ENCODE results near the gene RSL24D1. TPM values are rescaled to one million over a fixed set of nuclear protein-coding genes. Genes with fewer than 3 reads are reported as not detected.

The RSL24D1 gene
- total RNA-seq, 4 donors from 2014 or later = 50.1 to 103 (median 83.9) TPM

DNA sequence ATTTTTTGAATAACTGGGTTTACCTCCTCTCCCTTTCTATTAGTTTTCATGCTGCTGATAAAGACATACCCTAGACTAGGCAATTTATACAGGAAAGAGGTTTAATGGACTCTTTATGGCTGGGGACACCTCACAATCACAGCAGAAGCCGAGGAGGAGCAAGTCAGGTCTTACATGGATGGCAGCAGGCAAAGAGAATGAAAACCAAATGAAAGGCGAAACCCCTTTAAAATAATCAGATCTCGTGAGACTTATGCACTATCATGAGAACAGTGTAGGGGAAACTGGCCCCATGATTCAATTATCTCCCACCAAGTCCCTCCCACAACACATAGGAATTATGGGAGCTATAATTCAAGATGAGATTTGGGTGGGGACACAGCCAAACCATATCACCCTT, 2.0 kb upstream of the RSL24D1 start:
- 96% methylated on average over 3 of the region's 3 CpGs; no CpG with 5 or more reads in 1 of the 2 donors for WGBS, 2 donors (ENCODE audit: low coverage in 1 of 2)
- Histone ChIP-seq H3K27me3 (no peaks in the 10 kb centered on the region), H3K4me1 (peaks cover 0 to 34% (median 9%) of the 10 kb centered on the region in 3 donors), H3K27ac (no peak overlapping the region), H3K36me3 (no peaks in the 10 kb centered on the region), H3K9me3 (no peaks in the 10 kb centered on the region), H3K4me3 (no peak overlapping the region)
- ATAC-seq = no peak
- TF ChIP-seq, protein P1, sequence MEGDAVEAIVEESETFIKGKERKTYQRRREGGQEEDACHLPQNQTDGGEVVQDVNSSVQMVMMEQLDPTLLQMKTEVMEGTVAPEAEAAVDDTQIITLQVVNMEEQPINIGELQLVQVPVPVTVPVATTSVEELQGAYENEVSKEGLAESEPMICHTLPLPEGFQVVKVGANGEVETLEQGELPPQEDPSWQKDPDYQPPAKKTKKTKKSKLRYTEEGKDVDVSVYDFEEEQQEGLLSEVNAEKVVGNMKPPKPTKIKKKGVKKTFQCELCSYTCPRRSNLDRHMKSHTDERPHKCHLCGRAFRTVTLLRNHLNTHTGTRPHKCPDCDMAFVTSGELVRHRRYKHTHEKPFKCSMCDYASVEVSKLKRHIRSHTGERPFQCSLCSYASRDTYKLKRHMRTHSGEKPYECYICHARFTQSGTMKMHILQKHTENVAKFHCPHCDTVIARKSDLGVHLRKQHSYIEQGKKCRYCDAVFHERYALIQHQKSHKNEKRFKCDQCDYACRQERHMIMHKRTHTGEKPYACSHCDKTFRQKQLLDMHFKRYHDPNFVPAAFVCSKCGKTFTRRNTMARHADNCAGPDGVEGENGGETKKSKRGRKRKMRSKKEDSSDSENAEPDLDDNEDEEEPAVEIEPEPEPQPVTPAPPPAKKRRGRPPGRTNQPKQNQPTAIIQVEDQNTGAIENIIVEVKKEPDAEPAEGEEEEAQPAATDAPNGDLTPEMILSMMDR (IDR thresholded peaks at IDR 0.05) = no peak
- TF ChIP-seq POLR2A (IDR thresholded peaks at IDR 0.05) = no peak

DNA sequence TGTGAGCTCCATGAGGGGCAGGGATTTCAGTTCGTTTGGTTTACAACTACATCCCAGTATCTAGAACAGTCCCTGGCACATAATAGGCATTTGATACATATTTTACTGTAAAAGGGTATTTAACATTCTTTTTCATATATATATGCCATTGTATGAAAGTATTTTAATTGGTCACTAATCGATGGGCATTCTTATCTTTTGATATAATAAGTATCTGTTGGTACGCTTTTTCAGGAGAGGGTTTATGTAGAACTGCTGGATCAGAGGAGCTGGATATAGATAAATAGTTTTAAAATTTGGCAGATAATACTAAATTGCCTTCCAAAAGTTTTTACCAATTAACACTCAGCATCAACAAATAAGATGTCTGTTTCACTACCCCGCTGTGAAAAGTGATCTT, 978 bp upstream of the RSL24D1 start:
- 48 to 61% methylated on average over 4 of the region's 4 CpGs for WGBS, 2 donors (ENCODE audit: low coverage in 1 of 2)
- Histone ChIP-seq H3K4me3 (peak overlapping the region; percentile 68 to 74), H3K4me1 (peaks cover 0 to 44% (median 9%) of the 10 kb centered on the region in 3 donors), H3K27ac (peak overlapping the region; percentile 89 to 96 (median 92)), H3K27me3 (no peaks in the 10 kb centered on the region), H3K9me3 (no peaks in the 10 kb centered on the region), H3K36me3 (no peaks in the 10 kb centered on the region)
- ATAC-seq = no peak
- TF ChIP-seq POLR2AphosphoS5 (IDR thresholded peaks at IDR 0.05) = no peak

DNA sequence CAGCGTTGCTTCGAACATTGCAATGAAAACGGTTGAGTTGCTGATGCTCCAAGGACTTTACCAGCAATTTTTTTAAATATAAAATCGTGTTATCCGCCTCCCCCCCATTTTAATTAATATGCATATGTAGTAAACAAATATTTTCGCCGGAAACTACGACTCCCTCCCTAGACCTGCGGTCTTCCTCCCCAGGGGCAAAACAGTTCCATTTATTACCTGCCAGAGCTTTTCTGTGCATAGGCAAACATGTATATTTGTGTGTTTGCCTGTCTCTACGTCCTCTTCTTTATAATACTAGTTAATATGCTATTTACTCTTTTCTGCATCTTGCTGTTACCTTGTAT, 593 bp upstream of the RSL24D1 start:
- 0 to 1% methylated on average over 10 of the region's 10 CpGs for WGBS, 2 donors (ENCODE audit: low coverage in 1 of 2)
- Histone ChIP-seq H3K27ac (peak overlapping the region; percentile 89 to 96 (median 92)), H3K9me3 (no peaks in the 10 kb centered on the region), H3K4me3 (peak overlapping the region; percentile 68 to 74), H3K4me1 (peaks cover 0 to 48% (median 9%) of the 10 kb centered on the region in 3 donors), H3K27me3 (no peaks in the 10 kb centered on the region), H3K36me3 (peaks cover under 1 to 4% of the 10 kb centered on the region in 2 donors)
- ATAC-seq = no peak
- TF ChIP-seq POLR2A (IDR thresholded peaks at IDR 0.05) (no peak), EP300 (IDR thresholded peaks at IDR 0.05) (no peak), POLR2AphosphoS5 (IDR thresholded peaks at IDR 0.05) (no peak)
- TF ChIP-seq, protein P1 (IDR thresholded peaks at IDR 0.05) = no peak

DNA sequence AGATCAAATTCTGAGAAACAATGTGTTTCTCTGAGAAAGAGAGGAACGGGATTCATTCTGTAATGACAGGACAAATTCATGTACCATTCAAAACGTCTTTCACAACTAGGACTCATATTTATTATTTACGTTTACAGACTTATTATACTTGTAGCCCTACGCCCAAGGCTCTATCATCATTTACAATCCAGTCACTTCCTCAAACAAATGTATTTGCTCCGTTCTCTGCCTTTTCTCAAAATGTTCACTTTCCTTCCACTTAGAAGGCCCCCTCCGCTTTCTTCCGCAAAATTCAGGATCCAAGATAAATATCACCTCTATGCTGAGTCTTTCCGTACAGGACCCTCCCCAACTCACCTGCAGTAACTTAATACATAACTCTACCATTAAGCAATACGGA, 745 bp downstream of the RSL24D1 start:
- ATAC-seq = no peak
- no peaks in the 10 kb centered on the region for H3K9me3 ChIP-seq
- peak overlapping the region; percentile 82 to 96 (median 90) for H3K27ac ChIP-seq
- H3K27me3 ChIP-seq = no peaks in the 10 kb centered on the region
- peaks cover 3 to 17% of the 10 kb centered on the region in 2 donors for H3K36me3 ChIP-seq
- TF ChIP-seq POLR2A (IDR thresholded peaks at IDR 0.05) = no peak
- TF ChIP-seq POLR2AphosphoS5 (IDR thresholded peaks at IDR 0.05) = no peak
- TF ChIP-seq EP300 (IDR thresholded peaks at IDR 0.05) = no peak
- TF ChIP-seq, protein P1 (IDR thresholded peaks at IDR 0.05) = no peak
- peak overlapping the region; percentile 68 to 74 for H3K4me3 ChIP-seq
- 2 to 6% methylated on average over 9 of the region's 9 CpGs for WGBS, 2 donors (ENCODE audit: low coverage in 1 of 2)
- H3K4me1 ChIP-seq = peaks cover 0 to 51% (median 9%) of the 10 kb centered on the region in 3 donors

DNA sequence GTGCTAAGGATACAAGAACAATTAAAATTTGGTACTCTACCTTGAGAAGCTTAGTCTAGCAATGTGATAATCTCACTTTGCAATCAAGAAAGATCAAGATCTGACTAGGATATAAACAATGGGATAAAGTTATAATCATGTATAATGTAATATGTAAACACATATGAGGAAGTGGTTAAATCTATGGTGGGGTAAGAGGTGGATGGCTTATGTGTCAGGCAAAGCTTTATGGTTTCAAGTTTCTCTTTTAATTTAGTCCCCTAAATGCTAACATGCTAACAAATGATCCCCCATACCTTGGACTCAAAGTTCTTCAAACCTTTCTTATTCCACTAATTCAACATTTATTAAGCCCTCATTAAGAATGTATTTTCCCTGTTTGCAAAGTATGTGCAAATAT, 2.5 kb downstream of the RSL24D1 start:
- TF ChIP-seq POLR2AphosphoS5 (IDR thresholded peaks at IDR 0.05) (no peak), POLR2A (IDR thresholded peaks at IDR 0.05) (no peak), EP300 (IDR thresholded peaks at IDR 0.05) (no peak)
- TF ChIP-seq, protein P1 (IDR thresholded peaks at IDR 0.05) = no peak
- ATAC-seq = no peak
- H3K27me3 ChIP-seq = no peaks in the 10 kb centered on the region
- no peaks in the 10 kb centered on the region for H3K9me3 ChIP-seq
- no peak overlapping the region for H3K4me3 ChIP-seq
- H3K4me1 ChIP-seq = peaks cover 0 to 51% (median 9%) of the 10 kb centered on the region in 3 donors
- no peak overlapping the region for H3K27ac ChIP-seq
- peaks cover 3 to 34% of the 10 kb centered on the region in 2 donors for H3K36me3 ChIP-seq
